IMR-90 (cell line): ENCODE measurements around the gene PAX2. TPM values are rescaled to one million over a fixed set of nuclear protein-coding genes. Genes with fewer than 3 reads are reported as not detected.

ENCODE experiments used
- ATAC-seq: fragments of 200-7000 bp; cut with Tn5 transposase; 2 replicates; pipeline ENCODE4 v1.9.1; 2020; ENCODE audit warnings: low read depth, mild to moderate bottlenecking, moderate library complexity
- BruUV-seq: library from RNA; stranded (reverse); fragments of 400-500 nt; replicated peaks from 2 replicates; lab custom pipeline; 2021; lab: Mats Ljungman, UMichigan
- CTCF ChIA-PET: fragments of 300-600 bp; formaldehyde crosslinking; extraction: SDS; loops from one replicate; lab custom pipeline; 2021; ENCODE audit warnings: antibody characterized with exemption; lab: Yijun Ruan, JAX
- POLR2A ChIA-PET: fragments of 300-600 bp; sonication (Branson Sonifier 250); formaldehyde crosslinking; loops from one replicate; lab custom pipeline; 2022; ENCODE audit warnings: antibody characterized with exemption; ENCODE audit not compliant: unreplicated experiment; lab: Charles Lee
- DNase-seq: peaks from one replicate; pipeline ENCODE4 v3.0.0; 2013
- H2AFZ ChIP-seq: replicated peaks from 2 replicates; pipeline ENCODE3; 2013; ENCODE audit warnings: low read length, mild to moderate bottlenecking; ENCODE audit not compliant: poor library complexity
- H2AK5ac ChIP-seq: 2 replicates; pipeline ENCODE4 v1.6.1; 2013; ENCODE audit warnings: low read depth, low read length, inconsistent platforms
- H2AK9ac ChIP-seq: replicated peaks from 2 replicates; pipeline ENCODE3; 2013; ENCODE audit warnings: mild to moderate bottlenecking, low read depth, low read length, moderate library complexity; ENCODE audit not compliant: poor library complexity
- H2BK120ac ChIP-seq: 2 replicates; pipeline ENCODE4 v1.6.1; 2013; ENCODE audit warnings: low read depth, low read length, inconsistent platforms
- H2BK15ac ChIP-seq: 3 replicates; pipeline ENCODE4 v1.6.1; 2013; ENCODE audit warnings: low read depth, low read length, inconsistent platforms
- H2BK20ac ChIP-seq: 2 replicates; pipeline ENCODE4 v1.6.1; 2013; ENCODE audit warnings: low read depth, mild to moderate bottlenecking, inconsistent platforms, low read length, moderate library complexity
- H2BK5ac ChIP-seq: 2 replicates; pipeline ENCODE4 v1.6.1; 2013; ENCODE audit warnings: mild to moderate bottlenecking, low read depth, low read length, inconsistent platforms; ENCODE audit not compliant: poor library complexity, severe bottlenecking
- H3K14ac ChIP-seq: replicated peaks from 2 replicates; pipeline ENCODE4 v1.6.1; 2013; ENCODE audit warnings: low read depth, low read length, inconsistent platforms
- H3K18ac ChIP-seq: 2 replicates; pipeline ENCODE4 v1.6.1; 2013; ENCODE audit warnings: low read depth, low read length, control low read depth
- H3K23ac ChIP-seq: 2 replicates; pipeline ENCODE4 v1.6.1; 2013; ENCODE audit warnings: low read depth, low read length, inconsistent platforms
- H3K27ac ChIP-seq: 2 replicates; pipeline ENCODE4 v1.5.1; 2013; ENCODE audit warnings: mild to moderate bottlenecking, control low read depth, low read length; ENCODE audit not compliant: insufficient read depth
- H3K27me3 ChIP-seq: 2 replicates; pipeline ENCODE4 v1.6.1; 2013; ENCODE audit warnings: low read length; ENCODE audit not compliant: control insufficient read depth, insufficient read depth
- H3K36me3 ChIP-seq: 2 replicates; pipeline ENCODE4 v1.6.1; 2013; ENCODE audit warnings: low read length, mixed read lengths; ENCODE audit not compliant: control insufficient read depth, insufficient read depth
- H3K4ac ChIP-seq: 2 replicates; pipeline ENCODE4 v1.6.1; 2013; ENCODE audit warnings: low read depth, low read length, inconsistent platforms
- H3K4me1 ChIP-seq: 2 replicates; pipeline ENCODE4 v1.6.1; 2013; ENCODE audit warnings: low read length, mixed read lengths; ENCODE audit not compliant: control insufficient read depth, insufficient read depth
- H3K4me2 ChIP-seq: 2 replicates; pipeline ENCODE4 v1.6.1; 2013; ENCODE audit warnings: low read depth, mild to moderate bottlenecking, control low read depth, low read length, moderate library complexity
- H3K4me3 ChIP-seq: 2 replicates; pipeline ENCODE4 v1.5.1; 2013; ENCODE audit warnings: low read depth, mild to moderate bottlenecking, control low read depth, low read length, moderate library complexity; ENCODE audit not compliant: insufficient read depth
- H3K56ac ChIP-seq: 2 replicates; pipeline ENCODE4 v1.6.1; 2013; ENCODE audit warnings: low read length, inconsistent platforms; ENCODE audit not compliant: insufficient read depth; ENCODE audit errors: extremely low read depth
- H3K79me1 ChIP-seq, 2 experiments: 2 replicates each; pipeline ENCODE4 v1.6.1; 2013; ENCODE audit warnings: low read length in 2 of 2, inconsistent platforms in 1 of 2, low read depth in 1 of 2
- H3K9ac ChIP-seq: 2 replicates; pipeline ENCODE4 v1.6.1; 2013; ENCODE audit warnings: low read depth, low read length, control low read depth
- H3K9me1 ChIP-seq: 2 replicates; pipeline ENCODE4 v1.6.1; 2013; ENCODE audit warnings: low read length, inconsistent platforms; ENCODE audit not compliant: insufficient read depth
- H3K9me3 ChIP-seq: 2 replicates; pipeline ENCODE4 v1.6.1; 2013; ENCODE audit warnings: low read length; ENCODE audit not compliant: control insufficient read depth, insufficient read depth
- H4K20me1 ChIP-seq: 2 replicates; pipeline ENCODE4 v1.6.1; 2013; ENCODE audit warnings: low read length, inconsistent platforms; ENCODE audit not compliant: insufficient read depth
- H4K5ac ChIP-seq: 2 replicates; pipeline ENCODE4 v1.6.1; 2013; ENCODE audit warnings: mild to moderate bottlenecking, low read depth, low read length, control low read depth
- H4K8ac ChIP-seq, 2 experiments: 2 replicates each; pipeline ENCODE4 v1.6.1; 2013; ENCODE audit warnings: low read depth in 2 of 2, low read length in 2 of 2, control low read depth in 1 of 2, inconsistent platforms in 1 of 2
- H4K91ac ChIP-seq: 2 replicates; pipeline ENCODE4 v1.6.1; 2013; ENCODE audit warnings: low read depth, low read length, inconsistent platforms; ENCODE audit not compliant: insufficient read depth
- CEBPB ChIP-seq: IDR thresholded peaks from 2 replicates; pipeline ENCODE4 v1.6.1; 2012; ENCODE audit warnings: low read depth, low read length, improper control_type of control experiment
- MXI1 ChIP-seq: IDR thresholded peaks from 2 replicates; pipeline ENCODE4 v1.6.1; 2012; ENCODE audit warnings: low read depth, mild to moderate bottlenecking, low read length, moderate library complexity, borderline replicate concordance
- NFE2L2 ChIP-seq: fragments of 150-350 bp; IDR thresholded peaks from 2 replicates; pipeline ENCODE4 v1.6.1; 2016; ENCODE audit warnings: low read depth, mild to moderate bottlenecking, low read length
- WGBS, 2 experiments: methylation state at CpG; one replicate each; pipeline versions ENCODE4 v1.1.5 to v1.1.7; 2013; ENCODE audit warnings: missing lambda C conversion rate in 2 of 2; ENCODE audit not compliant: insufficient read length in 1 of 2; ENCODE audit errors: extremely low coverage in 2 of 2; 5-methylcytosine and 5-hydroxymethylcytosine counted together
- dilution Hi-C: fragments of 300-500 bp; cut with HindIII; formaldehyde crosslinking; loops from one replicate; pipeline ENCODE4 v1.14.3; 2018; ENCODE audit warnings: low sequenced_read_pairs; ENCODE audit not compliant: unreplicated experiment
- in situ Hi-C: fragments of 300-500 bp; cut with MboI; formaldehyde crosslinking; loops from 3 replicates; pipeline ENCODE4 v1.14.3; 2019; ENCODE audit warnings: low sequenced_read_pairs, inconsistent platforms, mixed read lengths
- intact Hi-C: fragments of 100-400 bp; cut with micrococcal nuclease; formaldehyde crosslinking; loops from 2 replicates; pipeline ENCODE4 v1.10.0; 2022
- polyA plus RNA-seq, 3 experiments: library from polyadenylated mRNA; depleted of rRNA; stranded (reverse); fragments of >200 nt; gene quantifications; 2 replicates each; pipeline ENCODE4 v1.2.3, GENCODE V29; 2012; ENCODE audit warnings: low replicate concordance in 1 of 3
- total RNA-seq: library from RNA; depleted of rRNA; stranded (reverse); fragments of >200 nt; gene quantifications from 2 replicates; pipeline ENCODE4 v1.2.3, GENCODE V29; 2012

Gene PAX2
- total and polyA plus RNA-seq, 2 of the 4 experiments (the other 2 are of a cell fraction): not detected

DNA sequence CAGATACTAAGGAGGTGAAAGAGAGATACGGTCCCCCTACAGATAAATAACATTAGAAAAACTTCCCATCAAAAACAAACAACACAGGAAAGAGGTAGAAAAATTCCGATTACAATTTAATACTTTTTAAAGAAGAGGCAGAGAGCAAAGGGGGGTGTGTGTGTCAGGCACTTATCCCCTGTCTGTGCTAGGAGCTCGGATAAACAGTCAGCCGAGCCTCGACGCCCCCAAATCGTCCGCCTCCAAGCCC is 3.6 kb downstream of the PAX2 start:
- intact Hi-C loops: loop anchor here (10.0 kb wide), 1 partner anchor 126 kb away; no protein-coding TSS in a partner anchor
- H2AK5ac ChIP-seq: no peak overlapping the region
- H2AK9ac ChIP-seq: no peak overlapping the region
- TF ChIP-seq MXI1 (no peak), CEBPB (no peak), NFE2L2 (no peak)
- H3K4ac ChIP-seq: no peak overlapping the region
- no peak overlapping the region for H2BK120ac ChIP-seq
- in situ Hi-C loops: no loop called here
- H4K91ac ChIP-seq: no peak overlapping the region
- DNase-seq (no peak), ATAC-seq (no peak)
- H4K5ac ChIP-seq: no peak overlapping the region
- no peak overlapping the region for H3K23ac ChIP-seq
- H3K9me3 ChIP-seq: no peaks in the 10 kb centered on the region; the same call in 1 of the 2 replicates
- ChIA-PET POLR2A (no interaction called here), CTCF (no interaction called here)
- no peak overlapping the region for H3K4me3 ChIP-seq
- BruUV-seq: no TSS peak
- H3K9me1 ChIP-seq: no peaks in the 10 kb centered on the region
- H2AFZ ChIP-seq: no peak overlapping the region
- no peaks in the 10 kb centered on the region for H3K36me3 ChIP-seq
- no peak overlapping the region for H3K56ac ChIP-seq
- no peak overlapping the region for H3K18ac ChIP-seq
- H3K4me2 ChIP-seq: no peak overlapping the region
- no peak overlapping the region for H2BK15ac ChIP-seq
- H2BK20ac ChIP-seq: no peak overlapping the region
- no peak overlapping the region for H3K9ac ChIP-seq
- dilution Hi-C loops: no loop called here
- WGBS, 2 experiments: 4% methylated on average over 6 of the region's 8 CpGs; no CpG with 5 or more reads in 1 of the 2 experiments
- peaks cover 92% of the 10 kb centered on the region for H3K27me3 ChIP-seq
- no peaks in the 10 kb centered on the region for H3K4me1 ChIP-seq
- no peak overlapping the region for H2BK5ac ChIP-seq
- H3K79me1 ChIP-seq: no peaks in the 10 kb centered on the region
- no peak overlapping the region for H3K14ac ChIP-seq
- no peaks in the 10 kb centered on the region for H4K20me1 ChIP-seq
- H3K27ac ChIP-seq: no peak overlapping the region
- no peak overlapping the region for H4K8ac ChIP-seq
